ENCODE measurements around the gene ITPK1. TPM values are rescaled to one million over a fixed set of nuclear protein-coding genes. Genes with fewer than 3 reads are reported as not detected.

The ITPK1 gene
- total RNA-seq, 3 donors from 2014 or later, result 27.8 to 91.7 (median 42.9) TPM

GRCh38 chr14:92917956-92918355 is 197.8 kb downstream of the ITPK1 start:
- no peak for DNase-seq (ENCODE audit: low spot score in 2 of 2)
- H3K36me3 ChIP-seq, result no peaks in the 10 kb centered on the region
- no peaks in the 10 kb centered on the region for H3K4me1 ChIP-seq
- no peak overlapping the region for H3K27ac ChIP-seq
- H3K4me3 ChIP-seq, result no peak overlapping the region
- H3K9me3 ChIP-seq, result no peaks in the 10 kb centered on the region
- TF ChIP-seq CTCF (IDR thresholded peaks at IDR 0.05) (no peak), POLR2A (IDR thresholded peaks at IDR 0.05) (no peak), POLR2AphosphoS5 (IDR thresholded peaks at IDR 0.05) (no peak)
- intact Hi-C loops (cut with DNase I; ENCODE audit: low total_unique reads), result no loop called here
- peaks cover 2 to 32% of the 10 kb centered on the region in 2 donors for H3K27me3 ChIP-seq

GRCh38 chr14:92917041-92917940 is 198.4 kb downstream of the ITPK1 start:
- TF ChIP-seq POLR2AphosphoS5 (IDR thresholded peaks at IDR 0.05), result no peak
- TF ChIP-seq CTCF (IDR thresholded peaks at IDR 0.05), result no peak
- no peak for TF ChIP-seq POLR2A (IDR thresholded peaks at IDR 0.05)
- intact Hi-C loops (cut with DNase I; ENCODE audit: low total_unique reads), result no loop called here
- H3K27ac ChIP-seq, result no peak overlapping the region
- H3K4me3 ChIP-seq, result no peak overlapping the region
- no peaks in the 10 kb centered on the region for H3K4me1 ChIP-seq
- peaks cover 0 to 26% of the 10 kb centered on the region in 2 donors for H3K27me3 ChIP-seq
- H3K9me3 ChIP-seq, result no peaks in the 10 kb centered on the region
- H3K36me3 ChIP-seq, result no peaks in the 10 kb centered on the region
- DNase-seq (ENCODE audit: low spot score in 2 of 2), result no peak

GRCh38 chr14:92916201-92916600 is 199.5 kb downstream of the ITPK1 start:
- DNase-seq (ENCODE audit: low spot score in 2 of 2), result no peak
- no peak for TF ChIP-seq POLR2A (IDR thresholded peaks at IDR 0.05)
- no peak for TF ChIP-seq POLR2AphosphoS5 (IDR thresholded peaks at IDR 0.05)
- TF ChIP-seq CTCF (IDR thresholded peaks at IDR 0.05), result no peak
- Histone ChIP-seq H3K4me1 (no peaks in the 10 kb centered on the region), H3K9me3 (no peaks in the 10 kb centered on the region), H3K27me3 (peaks cover 0 to 17% of the 10 kb centered on the region in 2 donors), H3K4me3 (no peak overlapping the region), H3K36me3 (no peaks in the 10 kb centered on the region), H3K27ac (no peak overlapping the region)
- intact Hi-C loops (cut with DNase I; ENCODE audit: low total_unique reads), result no loop called here

GRCh38 chr14:92914087-92914656 is 201.6 kb downstream of the ITPK1 start:
- Histone ChIP-seq H3K9me3 (no peaks in the 10 kb centered on the region), H3K4me3 (no peak overlapping the region), H3K27ac (no peak overlapping the region), H3K36me3 (no peaks in the 10 kb centered on the region), H3K27me3 (peaks cover 0 to 12% of the 10 kb centered on the region in 2 donors), H3K4me1 (no peaks in the 10 kb centered on the region)
- no peak for DNase-seq (ENCODE audit: low spot score in 2 of 2)
- TF ChIP-seq POLR2A (IDR thresholded peaks at IDR 0.05) (no peak), CTCF (IDR thresholded peaks at IDR 0.05) (no peak), POLR2AphosphoS5 (IDR thresholded peaks at IDR 0.05) (no peak)
- intact Hi-C loops (cut with DNase I; ENCODE audit: low total_unique reads), result no loop called here

- intact Hi-C loops (cut with DNase I; ENCODE audit: low total_unique reads), result no loop called here
- Histone ChIP-seq H3K27me3 (peaks cover 0 to 17% of the 10 kb centered on the region in 2 donors), H3K9me3 (no peaks in the 10 kb centered on the region), H3K4me3 (no peak overlapping the region), H3K27ac (no peak overlapping the region), H3K36me3 (no peaks in the 10 kb centered on the region), H3K4me1 (no peaks in the 10 kb centered on the region)
- TF ChIP-seq CTCF (IDR thresholded peaks at IDR 0.05), result no peak
- no peak for TF ChIP-seq POLR2A (IDR thresholded peaks at IDR 0.05)
- no peak for TF ChIP-seq POLR2AphosphoS5 (IDR thresholded peaks at IDR 0.05)
- no peak for DNase-seq (ENCODE audit: low spot score in 2 of 2)
Observed at GRCh38 chr14:92907316-92907911, 208.3 kb downstream of the ITPK1 start.

All from breast epithelium (tissue), 4 donors.